Measurements from ENCODE around the gene MSANTD2. TPM values are rescaled to one million over a fixed set of nuclear protein-coding genes. Genes with fewer than 3 reads are reported as not detected.

Gene MSANTD2
- total and polyA plus RNA-seq, 8 donors = 9.4 to 46.3 (median 39.9) TPM

GRCh38 chr11:124738713-124739478 lies 61.3 kb downstream of the MSANTD2 start:
- TF ChIP-seq CTCF (IDR thresholded peaks at IDR 0.05) = no peak
- peaks cover 0 to 25% of the 10 kb centered on the region in 2 donors for H3K27me3 ChIP-seq
- no peaks in the 10 kb centered on the region for H3K36me3 ChIP-seq
- intact Hi-C loops (cut with DNase I) = no loop called here
- DNase-seq = no peak
- H3K4me3 ChIP-seq = peak overlapping the region; percentile 57 to 64
- no peak for ATAC-seq
- no peak overlapping the region for H3K27ac ChIP-seq
- H3K4me1 ChIP-seq = peaks cover 0 to 41% of the 10 kb centered on the region in 2 donors
- no peaks in the 10 kb centered on the region for H3K9me3 ChIP-seq

- intact Hi-C loops (cut with DNase I) = no loop called here
- H3K9me3 ChIP-seq = no peaks in the 10 kb centered on the region
- H3K27ac ChIP-seq = no peak overlapping the region
- TF ChIP-seq CTCF (IDR thresholded peaks at IDR 0.05) = no peak
- peaks cover 0 to 25% of the 10 kb centered on the region in 2 donors for H3K27me3 ChIP-seq
- peaks cover 0 to 43% of the 10 kb centered on the region in 2 donors for H3K4me1 ChIP-seq
- no peak for ATAC-seq
- no peak for DNase-seq
- no peaks in the 10 kb centered on the region for H3K36me3 ChIP-seq
- H3K4me3 ChIP-seq = no peak overlapping the region
Observed at GRCh38 chr11:124737638-124738305, 62.4 kb downstream of the MSANTD2 start.

- Histone ChIP-seq H3K4me3 (no peak overlapping the region), H3K36me3 (no peaks in the 10 kb centered on the region), H3K27me3 (peaks cover 0 to 25% of the 10 kb centered on the region in 2 donors), H3K27ac (no peak overlapping the region), H3K9me3 (no peaks in the 10 kb centered on the region), H3K4me1 (peaks cover 0 to 47% of the 10 kb centered on the region in 2 donors)
- intact Hi-C loops (cut with DNase I) = no loop called here
- ATAC-seq (no peak), DNase-seq (no peak)
- no peak for TF ChIP-seq CTCF (IDR thresholded peaks at IDR 0.05)
Observed at GRCh38 chr11:124736736-124737135, 63.5 kb downstream of the MSANTD2 start.

- Histone ChIP-seq H3K4me1 (peaks cover 0 to 19% of the 10 kb centered on the region in 2 donors), H3K36me3 (no peaks in the 10 kb centered on the region), H3K27ac (peak overlapping the region in 1 of 2 donors; percentile 59), H3K9me3 (no peaks in the 10 kb centered on the region), H3K4me3 (no peak overlapping the region), H3K27me3 (no peaks in the 10 kb centered on the region)
- ATAC-seq = peak; percentile 60
- TF ChIP-seq CTCF (IDR thresholded peaks at IDR 0.05) = no peak
- intact Hi-C loops (cut with DNase I) = no loop called here
- DNase-seq = peak in 1 of 4 donors; percentile 67
Observed at GRCh38 chr11:124732230-124732629, 68.0 kb downstream of the MSANTD2 start.

GRCh38 chr11:124729571-124729970 lies 70.6 kb downstream of the MSANTD2 start:
- intact Hi-C loops (cut with DNase I) = no loop called here
- TF ChIP-seq CTCF (IDR thresholded peaks at IDR 0.05) = no peak
- H3K4me1 ChIP-seq = peaks cover 10 to 31% of the 10 kb centered on the region in 2 donors

More at GRCh38 chr11:124729571-124729970, 70.6 kb downstream of the MSANTD2 start:
- ATAC-seq (no peak), DNase-seq (no peak)
- H3K9me3 ChIP-seq = no peaks in the 10 kb centered on the region
- H3K4me3 ChIP-seq = no peak overlapping the region
- H3K36me3 ChIP-seq = no peaks in the 10 kb centered on the region
- H3K27ac ChIP-seq = no peak overlapping the region
- H3K27me3 ChIP-seq = no peaks in the 10 kb centered on the region

Data from left lung (tissue), 10 donors.